Measurements from ENCODE around the gene NOC2L. TPM values are rescaled to one million over a fixed set of nuclear protein-coding genes. Genes with fewer than 3 reads are reported as not detected.
"Not testable (repeated sequence)": the region's sequence is repeated elsewhere in the genome, so short reads cannot be mapped to it uniquely, and the experiment has no call there.

The NOC2L gene
- total and polyA plus RNA-seq, 9 of the 15 experiments (the other 6 are each of a cell fraction or from before 2014, with no cell fraction given): 4.0 to 410 (median 200) TPM

DNA sequence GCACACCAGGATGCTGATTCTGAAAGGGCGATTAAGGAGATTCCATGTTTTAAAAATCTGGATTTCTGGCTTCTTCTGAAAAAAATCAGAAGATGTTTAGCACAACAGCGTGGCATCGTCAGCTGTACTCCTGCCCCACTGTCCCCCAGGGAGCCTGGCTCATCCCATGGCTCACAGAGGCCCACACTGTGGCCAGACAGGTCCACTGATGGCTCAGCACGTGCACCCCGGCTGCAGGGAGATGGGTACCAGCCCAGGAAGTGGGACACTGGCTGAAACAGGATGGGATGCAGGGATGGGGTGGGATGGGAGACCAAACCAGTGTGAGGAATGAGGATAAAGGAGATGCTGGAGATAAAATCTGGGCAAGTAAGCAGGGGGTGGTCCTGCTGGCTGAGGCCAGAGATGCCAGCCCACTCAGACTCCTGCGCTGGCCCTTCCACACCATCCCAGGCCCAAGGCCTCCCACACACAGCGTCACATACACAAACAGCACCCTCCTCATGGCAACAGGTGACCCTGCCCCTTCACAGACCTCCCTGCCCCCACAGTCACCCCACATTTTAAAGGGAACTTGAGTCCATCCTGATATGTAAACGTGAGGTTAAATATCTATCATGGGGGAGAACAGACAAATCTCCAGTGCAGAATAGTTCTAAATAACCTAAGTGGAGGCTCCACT, 59.3 kb downstream of the NOC2L start:
- ChIA-PET POLR2A (no interaction called here), CTCF (ENCODE audit: low intra/inter-chr PET ratio) (no interaction called here)
- no TSS peak for BruUV-seq (replicated peaks)
- intact Hi-C loops (cut with micrococcal nuclease): no loop called here
- FAIRE-seq (no peak), ATAC-seq (no peak), DNase-seq (ENCODE audit: extremely low read depth in 1 of 4, low spot score in 3 of 4) (peak in 2 of 4 experiments; percentile 5 to 10)
- Histone ChIP-seq H3K27me3 (ENCODE audit: control insufficient read depth in 2 of 2, insufficient read depth in 2 of 2, low read length in 2 of 2) (peaks cover 33 to 41% of the 10 kb centered on the region in 2 experiments), H4K20me1 (replicated peaks; ENCODE audit: control insufficient read depth, insufficient read depth, low read length) (no peaks in the 10 kb centered on the region), H3K4me3 (no peak overlapping the region), H3K36me3 (ENCODE audit: control insufficient read depth, insufficient read depth, low read length) (no peaks in the 10 kb centered on the region), H3K27ac (ENCODE audit: extremely low read depth, low read depth, low read length) (no peak overlapping the region), H3K4me2 (ENCODE audit: insufficient read depth, low read length) (no peak overlapping the region), H2AFZ (ENCODE audit: low read depth, low read length) (no peak overlapping the region), H3K79me2 (ENCODE audit: control insufficient read depth, insufficient read depth, low read length) (no peaks in the 10 kb centered on the region), H3K4me1 (replicated peaks in 1 of 2; ENCODE audit: control insufficient read depth in 2 of 2, insufficient read depth in 2 of 2, low read length in 2 of 2) (peaks cover 0 to 33% of the 10 kb centered on the region in 2 experiments; a peak in 3 of 5 replicates), H3K9ac (ENCODE audit: insufficient read depth in 1 of 2, low read depth in 2 of 2, low read length in 2 of 2) (no peak overlapping the region), H3K9me1 (ENCODE audit: control insufficient read depth, insufficient read depth, low read length) (no peaks in the 10 kb centered on the region), H3K9me3 (replicated peaks; ENCODE audit: control insufficient read depth, insufficient read depth, low read depth, low read length) (no peaks in the 10 kb centered on the region)
- TF ChIP-seq ZNF263 (CRISPR knock-in tag; IDR thresholded peaks at IDR 0.05; ENCODE audit: borderline replicate concordance): no peak
- TF ChIP-seq, protein P1, sequence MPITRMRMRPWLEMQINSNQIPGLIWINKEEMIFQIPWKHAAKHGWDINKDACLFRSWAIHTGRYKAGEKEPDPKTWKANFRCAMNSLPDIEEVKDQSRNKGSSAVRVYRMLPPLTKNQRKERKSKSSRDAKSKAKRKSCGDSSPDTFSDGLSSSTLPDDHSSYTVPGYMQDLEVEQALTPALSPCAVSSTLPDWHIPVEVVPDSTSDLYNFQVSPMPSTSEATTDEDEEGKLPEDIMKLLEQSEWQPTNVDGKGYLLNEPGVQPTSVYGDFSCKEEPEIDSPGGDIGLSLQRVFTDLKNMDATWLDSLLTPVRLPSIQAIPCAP (CRISPR knock-in tag; IDR thresholded peaks at IDR 0.05; ENCODE audit: borderline replicate concordance): no peak
- TF ChIP-seq ZBTB7A (IDR thresholded peaks at IDR 0.05; ENCODE audit: borderline replicate concordance, control insufficient read depth, low read depth, low read length): no peak
- TF ChIP-seq ZNF253 (CRISPR knock-in tag; conservative IDR thresholded peaks at IDR 0.05): no peak
- 26% methylated on average over 8 of the region's 8 CpGs for WGBS (ENCODE audit: insufficient coverage, low coverage, missing lambda C conversion rate)
- in situ Hi-C loops (cut with MboI): no loop called here

DNA sequence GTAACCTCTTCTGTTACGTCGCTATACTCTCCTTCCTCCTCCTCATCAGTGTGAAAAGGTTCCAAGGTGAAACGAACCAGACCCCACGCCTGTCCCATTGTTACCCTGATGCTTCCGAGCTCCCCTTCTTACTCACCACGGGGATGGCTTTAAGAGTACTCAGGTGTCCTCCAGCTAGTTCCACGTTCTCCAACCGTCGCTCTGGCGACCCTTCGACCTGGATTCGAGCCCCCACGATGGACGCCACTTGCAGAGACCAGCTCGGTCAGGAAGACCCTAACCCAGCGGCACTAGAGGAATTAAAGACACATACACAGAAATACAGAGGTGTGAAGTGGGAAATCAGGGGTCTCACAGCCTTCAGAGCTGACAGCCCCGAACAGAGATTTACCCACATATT, 61.1 kb downstream of the NOC2L start:
- CTCF ChIA-PET (ENCODE audit: low intra/inter-chr PET ratio); in situ Hi-C loops (cut with MboI): not testable (repeated sequence)
- 12% methylated on average over 16 of the region's 17 CpGs for WGBS (ENCODE audit: insufficient coverage, low coverage, missing lambda C conversion rate)

More for the DNA sequence above, 61.1 kb downstream of the NOC2L start:
- H3K9ac ChIP-seq (ENCODE audit: insufficient read depth in 1 of 2, low read depth in 2 of 2, low read length in 2 of 2); DNase-seq (ENCODE audit: extremely low read depth in 1 of 4, low spot score in 3 of 4); H3K79me2 ChIP-seq (ENCODE audit: control insufficient read depth, insufficient read depth, low read length); H2AFZ ChIP-seq (ENCODE audit: low read depth, low read length); H3K36me3 ChIP-seq (ENCODE audit: control insufficient read depth, insufficient read depth, low read length); ATAC-seq; H3K9me3 ChIP-seq (replicated peaks; ENCODE audit: control insufficient read depth, insufficient read depth, low read depth, low read length); H3K4me2 ChIP-seq (ENCODE audit: insufficient read depth, low read length); H3K27ac ChIP-seq (ENCODE audit: extremely low read depth, low read depth, low read length); H3K9me1 ChIP-seq (ENCODE audit: control insufficient read depth, insufficient read depth, low read length); H3K4me3 ChIP-seq; H4K20me1 ChIP-seq (replicated peaks; ENCODE audit: control insufficient read depth, insufficient read depth, low read length); BruUV-seq (replicated peaks); FAIRE-seq; intact Hi-C loops (cut with micrococcal nuclease): not testable (repeated sequence)
- H3K27me3 ChIP-seq (ENCODE audit: control insufficient read depth in 2 of 2, insufficient read depth in 2 of 2, low read length in 2 of 2): peaks cover 33 to 41% of the 10 kb centered on the region in 2 experiments
- peaks cover 0 to 18% of the 10 kb centered on the region in 2 experiments; a peak in 2 of 5 replicates for H3K4me1 ChIP-seq (replicated peaks in 1 of 2; ENCODE audit: control insufficient read depth in 2 of 2, insufficient read depth in 2 of 2, low read length in 2 of 2)
- POLR2A ChIA-PET: interaction anchor here (0.6 kb wide), 1 partner anchor 85 kb away, joined by 4 read pairs; no protein-coding TSS in a partner anchor
